VCaP (cell line): ENCODE measurements around the gene BCAP29.

Source experiments
- H3K27ac ChIP-seq: fragments of 450-650 bp; 2 replicates; pipeline ENCODE4 v1.5.1; 2017
- TF ChIP-seq, protein P1 (sequence below): fragments of 450-650 bp; conservative IDR thresholded peaks from 2 replicates; pipeline ENCODE4 v1.5.1; 2017; ENCODE audit warnings: mild to moderate bottlenecking, moderate library complexity

Gene BCAP29

DNA sequence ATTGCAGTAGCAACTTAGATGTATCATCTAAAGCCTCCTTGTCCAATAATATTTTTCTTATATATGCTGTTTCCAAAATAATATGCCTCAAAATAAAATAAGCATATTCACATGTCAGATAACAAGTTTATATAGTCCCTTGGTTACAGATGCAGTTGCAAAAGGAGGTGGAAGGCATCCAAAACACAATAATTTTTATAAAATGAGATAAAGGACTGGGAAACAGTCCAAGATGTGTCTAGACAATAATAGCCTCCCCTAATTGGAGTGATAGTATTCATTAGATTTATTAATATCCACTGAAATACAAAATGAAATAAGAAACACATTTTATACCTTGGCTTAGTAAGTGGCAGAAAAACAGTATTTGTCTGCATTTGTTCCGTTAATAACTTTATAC, 30.3 kb downstream of the BCAP29 start:
- peak overlapping the region; percentile 72 for H3K27ac ChIP-seq
- TF ChIP-seq, protein P1, sequence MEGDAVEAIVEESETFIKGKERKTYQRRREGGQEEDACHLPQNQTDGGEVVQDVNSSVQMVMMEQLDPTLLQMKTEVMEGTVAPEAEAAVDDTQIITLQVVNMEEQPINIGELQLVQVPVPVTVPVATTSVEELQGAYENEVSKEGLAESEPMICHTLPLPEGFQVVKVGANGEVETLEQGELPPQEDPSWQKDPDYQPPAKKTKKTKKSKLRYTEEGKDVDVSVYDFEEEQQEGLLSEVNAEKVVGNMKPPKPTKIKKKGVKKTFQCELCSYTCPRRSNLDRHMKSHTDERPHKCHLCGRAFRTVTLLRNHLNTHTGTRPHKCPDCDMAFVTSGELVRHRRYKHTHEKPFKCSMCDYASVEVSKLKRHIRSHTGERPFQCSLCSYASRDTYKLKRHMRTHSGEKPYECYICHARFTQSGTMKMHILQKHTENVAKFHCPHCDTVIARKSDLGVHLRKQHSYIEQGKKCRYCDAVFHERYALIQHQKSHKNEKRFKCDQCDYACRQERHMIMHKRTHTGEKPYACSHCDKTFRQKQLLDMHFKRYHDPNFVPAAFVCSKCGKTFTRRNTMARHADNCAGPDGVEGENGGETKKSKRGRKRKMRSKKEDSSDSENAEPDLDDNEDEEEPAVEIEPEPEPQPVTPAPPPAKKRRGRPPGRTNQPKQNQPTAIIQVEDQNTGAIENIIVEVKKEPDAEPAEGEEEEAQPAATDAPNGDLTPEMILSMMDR = no peak

DNA sequence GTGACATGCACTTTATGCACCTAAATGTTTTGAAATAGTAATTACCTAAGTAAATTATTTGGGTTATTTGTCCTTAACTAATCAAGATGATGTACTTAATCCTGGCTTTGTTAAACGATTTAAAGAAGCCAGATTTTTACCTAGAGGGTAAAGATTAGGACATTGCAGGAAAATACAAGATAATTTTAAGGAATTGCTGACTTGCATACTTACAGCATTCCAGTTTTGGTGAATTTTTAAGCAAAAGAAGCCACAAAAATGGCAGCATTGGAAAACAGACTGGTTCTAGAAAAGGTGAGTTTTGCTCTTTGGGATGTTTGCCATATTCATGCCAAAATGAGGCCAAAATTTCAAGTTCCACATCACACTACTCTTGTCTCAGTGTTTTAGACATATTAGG, 33.4 kb downstream of the BCAP29 start:
- H3K27ac ChIP-seq = peak overlapping the region; percentile 75
- TF ChIP-seq, protein P1 = no peak

DNA sequence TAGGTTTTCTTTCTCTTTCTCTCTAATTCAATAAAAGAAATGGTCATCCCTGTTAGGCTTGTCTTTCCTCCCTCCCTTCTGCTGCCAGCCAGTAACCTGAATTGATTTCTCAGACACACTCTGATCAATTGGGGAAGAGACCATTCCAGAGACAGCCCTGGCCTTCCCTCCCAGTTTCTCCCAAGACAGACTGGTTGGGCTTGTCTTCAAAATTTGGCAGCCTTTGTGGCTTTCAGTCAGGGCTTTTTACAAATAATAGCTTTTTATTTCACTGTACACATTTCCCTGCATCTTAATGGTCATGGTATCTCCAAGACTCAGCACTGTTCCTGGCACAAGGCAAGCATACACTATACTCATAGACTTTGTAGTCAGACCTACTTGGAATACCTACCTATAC, 33.9 kb downstream of the BCAP29 start:
- TF ChIP-seq, protein P1 = no peak
- peak overlapping the region; percentile 75 for H3K27ac ChIP-seq

DNA sequence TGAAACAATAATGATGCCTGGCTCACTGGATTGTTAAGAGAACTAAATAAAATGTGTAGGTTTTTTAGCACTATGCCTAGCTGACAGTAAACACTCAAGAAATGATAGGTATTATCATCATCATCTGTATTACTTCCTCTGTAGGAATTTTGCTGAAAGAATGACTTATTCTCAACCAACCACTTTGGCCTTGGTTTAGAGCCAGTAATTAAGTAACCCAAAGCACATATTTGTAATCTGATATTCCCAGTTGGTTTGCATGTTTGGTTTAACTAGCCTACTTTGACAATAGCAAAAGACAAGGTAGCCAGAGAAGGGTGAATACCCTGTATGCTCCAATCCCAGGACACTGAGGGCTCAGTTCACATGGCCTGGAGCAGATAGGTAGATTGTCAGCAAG, 34.4 kb downstream of the BCAP29 start:
- TF ChIP-seq, protein P1 = no peak
- H3K27ac ChIP-seq = peak overlapping the region; percentile 75

DNA sequence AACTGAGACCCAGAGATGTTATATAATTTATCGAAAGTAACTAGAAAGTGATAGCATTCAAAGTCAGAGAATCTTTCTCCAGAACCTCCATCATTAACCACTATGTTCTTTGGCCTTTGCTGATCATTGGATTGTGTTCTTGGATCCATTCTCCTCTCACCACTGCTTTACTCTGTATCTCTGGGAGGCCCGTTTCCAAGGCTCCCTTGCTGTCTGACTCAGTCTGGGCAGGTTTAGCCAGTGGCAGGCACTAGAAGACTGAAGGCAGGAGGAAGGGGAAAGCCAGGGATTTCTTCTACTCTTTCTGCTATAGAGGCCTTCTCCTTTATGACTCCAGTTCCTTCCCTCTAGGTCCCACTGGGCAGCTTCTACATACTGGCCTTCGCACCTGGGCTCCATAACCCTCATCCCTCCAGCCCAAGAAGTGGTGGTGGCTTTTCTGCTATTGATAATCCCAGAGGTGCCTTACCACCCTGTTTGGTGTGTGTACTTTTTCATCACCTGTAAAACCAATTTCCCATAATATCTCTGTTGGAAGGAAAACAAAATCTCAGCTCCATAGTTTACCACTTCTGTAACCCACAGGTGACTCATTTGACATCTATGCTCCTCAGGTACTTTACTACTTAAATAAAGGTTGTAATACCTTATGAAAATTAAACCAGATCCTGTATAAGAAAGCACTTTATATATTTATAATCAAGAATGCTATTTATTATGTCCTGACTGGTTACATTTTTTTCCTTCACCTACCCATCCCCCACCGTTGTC, 36.0 kb downstream of the BCAP29 start:
- H3K27ac ChIP-seq = peak overlapping the region; percentile 75
- TF ChIP-seq, protein P1 = no peak

DNA sequence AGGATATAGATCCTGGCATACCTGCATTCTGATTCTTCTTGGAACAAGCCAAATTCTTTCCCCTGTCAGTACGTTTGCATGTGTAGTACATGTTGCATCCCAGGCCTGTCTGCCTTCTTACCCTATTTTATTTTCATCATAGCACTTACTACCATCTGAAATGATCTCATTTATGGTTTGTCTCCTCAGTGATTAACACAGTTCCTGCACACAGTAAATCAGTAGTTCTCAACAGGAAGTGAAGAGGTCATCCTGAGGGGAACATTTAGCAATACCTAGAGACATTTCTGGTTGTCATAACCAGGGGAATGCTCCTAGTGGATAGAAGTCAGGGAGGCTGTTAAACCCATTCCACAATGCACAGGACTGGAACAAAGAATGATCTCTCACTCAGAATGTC, 42.4 kb downstream of the BCAP29 start:
- TF ChIP-seq, protein P1 = no peak
- no peak overlapping the region for H3K27ac ChIP-seq

DNA sequence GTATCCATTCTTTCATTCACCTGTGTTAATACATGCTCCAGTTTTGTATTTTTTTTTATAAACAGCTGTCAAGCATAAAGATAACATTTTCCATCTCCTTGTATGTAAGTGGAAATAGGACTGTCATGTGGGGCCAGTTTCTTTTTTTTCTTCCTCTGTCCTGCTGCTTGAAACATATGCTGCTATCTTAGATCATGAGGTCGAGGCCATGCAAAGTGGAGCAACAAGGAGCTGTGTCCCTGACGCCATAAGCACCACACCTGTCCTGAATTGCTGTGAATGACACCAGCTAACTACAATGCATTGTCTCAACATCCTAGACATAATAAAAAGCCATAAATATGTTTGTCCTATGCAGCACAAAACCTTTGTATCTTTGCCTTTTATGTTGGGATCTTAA, 42.8 kb downstream of the BCAP29 start:
- no peak overlapping the region for H3K27ac ChIP-seq

More for the DNA sequence above, 42.8 kb downstream of the BCAP29 start:
- TF ChIP-seq, protein P1 = no peak
